ENCODE measurements around the gene CCDC78.
A peak's percentile ranks its signal among the peaks of the same experiment; 100 is the strongest.

Gene CCDC78

GRCh38 chr16:736936-737481 is 10.8 kb upstream of the CCDC78 start:
- Mint-ChIP-seq H3K36me3 (ENCODE audit: low read depth) (peaks cover 13% of the 10 kb centered on the region), H3K9me3 (no peaks in the 10 kb centered on the region), H3K27me3 (ENCODE audit: low read depth) (no peaks in the 10 kb centered on the region), H3K27ac (no peak overlapping the region), H3K4me1 (ENCODE audit: low read depth) (peaks cover 12% of the 10 kb centered on the region), H3K4me3 (no peak overlapping the region)
- no peak for DNase-seq (ENCODE audit: low spot score)

DNA sequence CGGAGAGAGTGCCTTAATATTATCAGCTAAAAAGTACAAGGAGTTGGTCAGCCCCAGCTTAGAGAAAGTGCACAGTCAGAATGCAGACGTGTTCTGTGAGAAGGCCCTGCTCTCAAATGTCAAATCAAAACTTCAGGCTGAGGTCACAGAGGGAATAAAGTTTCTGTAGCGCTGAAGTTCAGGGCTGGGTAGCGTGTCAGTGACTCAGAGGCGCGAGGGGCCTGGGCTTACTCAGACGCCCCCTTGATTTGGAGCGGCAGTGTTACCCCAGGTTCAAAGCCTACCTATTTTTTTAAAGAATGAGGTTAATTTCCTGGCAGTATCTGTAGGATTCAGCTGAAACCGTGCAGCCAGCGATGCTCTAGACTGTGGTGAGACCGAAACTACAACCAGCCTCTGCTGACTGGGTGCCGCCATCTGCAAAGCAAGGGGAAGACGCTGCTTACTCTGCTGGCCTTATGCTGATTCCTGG is 9.8 kb upstream of the CCDC78 start:
- Mint-ChIP-seq H3K4me1 (ENCODE audit: low read depth) (peaks cover 12% of the 10 kb centered on the region), H3K4me3 (no peak overlapping the region), H3K27ac (peak overlapping the region; percentile 77), H3K36me3 (ENCODE audit: low read depth) (peaks cover 13% of the 10 kb centered on the region), H3K27me3 (ENCODE audit: low read depth) (no peaks in the 10 kb centered on the region), H3K9me3 (no peaks in the 10 kb centered on the region)
- peak; percentile 60 for DNase-seq (ENCODE audit: low spot score)

DNA sequence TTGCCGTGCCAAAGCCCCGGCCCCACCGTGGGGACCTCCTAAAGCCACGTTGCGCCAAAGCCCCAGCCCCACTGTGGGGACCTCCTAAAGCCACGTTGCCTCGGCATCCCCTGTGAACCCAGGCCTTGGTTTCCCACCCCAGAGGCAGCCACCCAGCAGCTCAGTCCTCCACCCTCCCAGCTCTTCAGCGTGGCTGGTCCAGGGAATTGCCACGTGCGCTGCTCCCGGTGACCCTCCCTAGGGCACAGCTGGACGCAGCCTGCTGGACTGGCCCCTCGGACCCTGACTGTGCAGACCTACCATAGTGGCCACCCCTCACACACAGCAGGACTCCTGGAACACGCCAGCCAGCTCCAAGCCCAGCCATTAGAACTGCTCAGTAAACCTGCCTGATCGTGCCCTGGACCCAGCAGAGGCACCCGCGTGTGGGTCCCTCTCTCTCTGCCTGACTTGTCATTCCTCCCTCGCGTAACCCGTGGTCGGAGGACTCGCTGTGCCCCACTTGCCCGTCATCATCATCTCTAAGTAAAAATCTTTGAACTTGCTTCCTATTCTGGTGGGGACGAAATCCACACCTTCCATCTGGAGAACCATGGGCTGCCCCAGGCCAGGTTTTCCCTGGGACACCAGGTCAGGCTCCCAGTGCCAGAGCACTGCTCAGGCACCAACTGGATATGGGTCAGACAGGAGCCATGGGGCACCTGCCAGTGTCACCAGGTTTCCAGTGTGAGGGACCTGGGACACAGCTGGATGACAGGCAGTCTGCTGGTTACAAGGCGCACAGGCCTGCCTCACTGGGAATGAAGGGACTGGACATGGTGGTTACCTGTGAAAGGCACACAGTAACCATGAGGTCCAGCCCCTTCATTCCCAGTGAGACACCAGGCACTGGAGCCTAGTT is 9.0 kb upstream of the CCDC78 start:
- H3K36me3 Mint-ChIP-seq (ENCODE audit: low read depth): peaks cover 13% of the 10 kb centered on the region
- H3K27ac Mint-ChIP-seq: peak overlapping the region; percentile 77
- no peaks in the 10 kb centered on the region for H3K9me3 Mint-ChIP-seq
- DNase-seq (ENCODE audit: low spot score): no peak
- H3K4me3 Mint-ChIP-seq: no peak overlapping the region
- peaks cover 12% of the 10 kb centered on the region for H3K4me1 Mint-ChIP-seq (ENCODE audit: low read depth)
- H3K27me3 Mint-ChIP-seq (ENCODE audit: low read depth): no peaks in the 10 kb centered on the region

- peaks cover 10% of the 10 kb centered on the region for H3K4me1 Mint-ChIP-seq (ENCODE audit: low read depth)
- H3K27me3 Mint-ChIP-seq (ENCODE audit: low read depth): no peaks in the 10 kb centered on the region
- peaks cover 13% of the 10 kb centered on the region for H3K36me3 Mint-ChIP-seq (ENCODE audit: low read depth)
- DNase-seq (ENCODE audit: low spot score): no peak
- H3K9me3 Mint-ChIP-seq: no peaks in the 10 kb centered on the region
- no peak overlapping the region for H3K4me3 Mint-ChIP-seq
- no peak overlapping the region for H3K27ac Mint-ChIP-seq
Observed at GRCh38 chr16:734208-734980, 8.2 kb upstream of the CCDC78 start.

- H3K4me3 Mint-ChIP-seq: no peak overlapping the region
- H3K4me1 Mint-ChIP-seq (ENCODE audit: low read depth): peaks cover 6% of the 10 kb centered on the region
- no peaks in the 10 kb centered on the region for H3K27me3 Mint-ChIP-seq (ENCODE audit: low read depth)
- no peak for DNase-seq (ENCODE audit: low spot score)
- peaks cover 9% of the 10 kb centered on the region for H3K36me3 Mint-ChIP-seq (ENCODE audit: low read depth)
- no peaks in the 10 kb centered on the region for H3K9me3 Mint-ChIP-seq
- H3K27ac Mint-ChIP-seq: no peak overlapping the region
Observed at GRCh38 chr16:733382-734207, 7.4 kb upstream of the CCDC78 start.

DNA sequence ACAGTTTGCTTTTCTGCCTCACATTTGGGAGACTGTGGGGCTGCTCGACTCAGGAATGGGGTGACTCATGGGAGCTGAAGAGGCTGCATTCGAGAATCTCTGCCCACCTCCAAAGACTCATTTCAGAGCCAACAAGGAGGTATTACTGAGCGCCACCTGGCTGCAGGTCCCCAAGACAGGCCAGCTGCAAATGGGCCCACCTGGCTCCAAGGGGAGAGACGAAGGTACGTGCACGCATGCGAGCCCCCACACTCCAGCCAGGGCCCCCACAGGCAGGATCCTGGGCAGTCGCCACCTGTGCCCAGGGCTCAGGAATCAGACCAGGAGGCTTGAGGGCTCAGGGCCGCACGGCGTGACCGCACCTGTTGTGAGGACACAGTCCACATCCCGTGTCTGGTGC is 6.7 kb upstream of the CCDC78 start:
- no peaks in the 10 kb centered on the region for H3K27me3 Mint-ChIP-seq (ENCODE audit: low read depth)
- H3K36me3 Mint-ChIP-seq (ENCODE audit: low read depth): peaks cover 7% of the 10 kb centered on the region
- H3K4me3 Mint-ChIP-seq: no peak overlapping the region

DNA sequence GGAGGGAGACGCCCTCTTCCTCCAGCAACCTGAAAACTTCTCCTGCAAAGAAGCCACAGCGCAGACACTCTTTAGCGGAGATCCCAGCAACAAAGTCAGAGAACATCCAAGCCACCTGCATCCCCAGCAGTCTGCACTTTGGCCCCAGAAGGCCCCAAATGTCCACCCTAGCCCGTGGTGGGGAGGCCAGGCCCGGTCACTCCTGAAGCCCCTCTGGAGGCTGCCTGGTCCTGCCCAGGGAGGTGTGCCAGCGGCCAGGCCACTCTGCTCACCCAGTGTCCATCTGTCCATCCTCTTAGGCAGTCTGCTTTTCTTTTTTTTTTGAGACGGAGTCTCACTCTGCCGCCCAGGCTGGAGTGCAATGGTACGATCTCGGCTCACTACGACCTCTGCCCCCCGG is 6.1 kb upstream of the CCDC78 start:
- DNase-seq (ENCODE audit: low spot score): no peak
- peaks cover 4% of the 10 kb centered on the region for H3K4me1 Mint-ChIP-seq (ENCODE audit: low read depth)
- H3K9me3 Mint-ChIP-seq: no peaks in the 10 kb centered on the region
- peaks cover 5% of the 10 kb centered on the region for H3K36me3 Mint-ChIP-seq (ENCODE audit: low read depth)
- H3K4me3 Mint-ChIP-seq: no peak overlapping the region
- H3K27me3 Mint-ChIP-seq (ENCODE audit: low read depth): no peaks in the 10 kb centered on the region
- no peak overlapping the region for H3K27ac Mint-ChIP-seq

More for the DNA sequence above, 6.7 kb upstream of the CCDC78 start:
- Mint-ChIP-seq H3K9me3 (no peaks in the 10 kb centered on the region), H3K4me1 (ENCODE audit: low read depth) (peaks cover 6% of the 10 kb centered on the region), H3K27ac (no peak overlapping the region)
- no peak for DNase-seq (ENCODE audit: low spot score)

DNA sequence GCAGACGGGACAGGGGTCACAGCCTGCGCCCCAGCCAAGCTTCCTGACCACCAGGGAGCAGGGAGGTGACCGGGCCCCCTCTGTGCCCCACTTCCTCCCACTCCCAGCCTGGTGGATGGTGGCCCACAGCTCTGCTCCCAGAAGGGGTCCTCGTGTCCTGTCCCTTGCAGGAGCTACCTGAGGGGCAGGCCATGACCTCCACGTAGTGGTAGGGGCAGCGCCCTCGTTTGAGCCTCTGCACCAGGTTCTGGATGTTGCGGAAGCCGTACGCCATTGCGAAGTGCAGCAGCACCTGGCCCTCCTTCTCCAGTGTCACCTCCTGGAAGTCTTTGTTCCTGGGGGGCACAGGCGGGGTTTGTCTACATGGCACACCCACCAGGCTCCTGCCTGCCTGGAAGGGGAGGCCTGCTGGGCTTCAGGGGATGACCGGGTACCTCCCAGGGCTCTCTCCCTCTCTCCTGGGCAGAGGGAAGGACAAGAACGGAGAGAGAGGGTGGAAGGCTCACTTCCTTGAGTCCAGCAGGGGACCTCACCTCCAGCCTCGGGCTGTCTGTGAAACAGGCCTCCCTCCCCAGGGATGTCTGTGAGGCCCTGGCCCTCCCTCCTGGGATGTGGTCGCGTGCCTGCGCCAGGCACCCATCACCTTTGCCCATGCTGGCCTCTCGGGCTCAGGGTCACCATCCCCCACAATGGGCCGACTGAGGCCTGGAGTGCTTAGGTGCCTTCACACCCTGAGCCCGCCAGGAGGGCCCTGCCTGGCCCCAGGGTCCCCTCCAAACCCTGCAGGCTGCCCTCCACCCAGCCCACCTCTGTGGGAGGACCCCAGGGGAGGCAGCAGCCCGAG is 4.6 kb upstream of the CCDC78 start:
- H3K36me3 Mint-ChIP-seq (ENCODE audit: low read depth): no peaks in the 10 kb centered on the region

DNA sequence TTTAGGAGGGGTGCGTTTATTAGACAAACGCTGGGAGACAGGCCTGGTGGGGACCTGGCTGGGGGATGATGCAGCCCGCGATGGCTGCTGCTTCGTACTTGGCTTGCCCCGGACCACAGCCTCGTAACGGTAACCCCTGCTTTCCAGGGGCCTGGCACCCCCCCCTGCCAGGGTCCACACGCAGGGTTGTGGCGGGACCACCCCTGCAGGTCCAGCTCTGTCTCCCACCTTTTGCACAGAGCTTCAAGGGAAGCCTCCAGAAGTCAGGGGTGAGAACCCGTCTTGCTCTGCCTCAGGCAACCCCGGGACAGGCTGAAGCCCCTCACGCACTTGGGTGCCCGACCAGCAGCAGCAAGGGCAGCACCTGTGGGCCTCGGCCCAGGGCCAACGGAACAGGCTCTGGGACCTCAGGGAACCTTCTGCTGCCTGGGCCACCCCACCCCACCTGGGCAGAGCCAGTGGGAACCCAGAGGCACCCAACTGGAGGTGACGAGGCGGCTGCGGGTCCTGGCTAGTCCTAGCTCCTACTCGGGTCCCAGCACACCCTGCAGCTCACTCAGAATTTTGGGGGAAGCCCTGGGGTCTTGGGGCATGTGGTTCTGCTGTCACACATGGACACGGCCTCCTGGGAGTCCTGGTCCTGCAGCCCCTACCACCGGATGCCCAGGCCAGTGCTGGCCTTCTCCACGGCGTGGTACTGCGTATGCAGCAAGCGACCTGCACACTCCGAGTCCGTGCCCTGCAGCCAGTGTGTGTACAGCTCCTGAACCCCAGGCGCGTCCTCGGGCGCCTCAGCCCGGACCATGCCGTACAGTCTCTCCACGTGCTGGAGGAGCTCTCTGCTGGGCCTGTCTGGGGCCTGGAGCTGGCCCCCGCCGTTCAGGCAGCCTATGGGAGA is 3.8 kb upstream of the CCDC78 start:
- Mint-ChIP-seq H3K36me3 (ENCODE audit: low read depth) (no peaks in the 10 kb centered on the region), H3K27me3 (ENCODE audit: low read depth) (no peaks in the 10 kb centered on the region), H3K4me3 (no peak overlapping the region), H3K4me1 (ENCODE audit: low read depth) (no peaks in the 10 kb centered on the region), H3K27ac (no peak overlapping the region), H3K9me3 (no peaks in the 10 kb centered on the region)
- DNase-seq (ENCODE audit: low spot score): no peak

More for the DNA sequence above, 4.6 kb upstream of the CCDC78 start:
- DNase-seq (ENCODE audit: low spot score): no peak
- Mint-ChIP-seq H3K9me3 (no peaks in the 10 kb centered on the region), H3K27me3 (ENCODE audit: low read depth) (no peaks in the 10 kb centered on the region), H3K27ac (no peak overlapping the region), H3K4me3 (no peak overlapping the region), H3K4me1 (ENCODE audit: low read depth) (no peaks in the 10 kb centered on the region)

- Mint-ChIP-seq H3K4me3 (no peak overlapping the region), H3K27ac (no peak overlapping the region), H3K4me1 (ENCODE audit: low read depth) (no peaks in the 10 kb centered on the region), H3K27me3 (ENCODE audit: low read depth) (no peaks in the 10 kb centered on the region), H3K9me3 (no peaks in the 10 kb centered on the region), H3K36me3 (ENCODE audit: low read depth) (no peaks in the 10 kb centered on the region)
- DNase-seq (ENCODE audit: low spot score): no peak
Observed at GRCh38 chr16:728890-729744, 2.9 kb upstream of the CCDC78 start.

- peak overlapping the region; percentile 46 for H3K4me3 Mint-ChIP-seq
- no peaks in the 10 kb centered on the region for H3K36me3 Mint-ChIP-seq (ENCODE audit: low read depth)
- H3K27me3 Mint-ChIP-seq (ENCODE audit: low read depth): no peaks in the 10 kb centered on the region
- peak; percentile 64 for DNase-seq (ENCODE audit: low spot score)
- peak overlapping the region; percentile 60 for H3K27ac Mint-ChIP-seq
- H3K9me3 Mint-ChIP-seq: no peaks in the 10 kb centered on the region
- H3K4me1 Mint-ChIP-seq (ENCODE audit: low read depth): no peaks in the 10 kb centered on the region
Observed at GRCh38 chr16:728131-728889, 2.1 kb upstream of the CCDC78 start.
